ENCODE results near the gene CROCC. TPM values are rescaled to one million over a fixed set of nuclear protein-coding genes. Genes with fewer than 3 reads are reported as not detected.

Gene CROCC
- total RNA-seq, 2 experiments from 2014 or later, result 36.3 to 54.1 TPM

DNA sequence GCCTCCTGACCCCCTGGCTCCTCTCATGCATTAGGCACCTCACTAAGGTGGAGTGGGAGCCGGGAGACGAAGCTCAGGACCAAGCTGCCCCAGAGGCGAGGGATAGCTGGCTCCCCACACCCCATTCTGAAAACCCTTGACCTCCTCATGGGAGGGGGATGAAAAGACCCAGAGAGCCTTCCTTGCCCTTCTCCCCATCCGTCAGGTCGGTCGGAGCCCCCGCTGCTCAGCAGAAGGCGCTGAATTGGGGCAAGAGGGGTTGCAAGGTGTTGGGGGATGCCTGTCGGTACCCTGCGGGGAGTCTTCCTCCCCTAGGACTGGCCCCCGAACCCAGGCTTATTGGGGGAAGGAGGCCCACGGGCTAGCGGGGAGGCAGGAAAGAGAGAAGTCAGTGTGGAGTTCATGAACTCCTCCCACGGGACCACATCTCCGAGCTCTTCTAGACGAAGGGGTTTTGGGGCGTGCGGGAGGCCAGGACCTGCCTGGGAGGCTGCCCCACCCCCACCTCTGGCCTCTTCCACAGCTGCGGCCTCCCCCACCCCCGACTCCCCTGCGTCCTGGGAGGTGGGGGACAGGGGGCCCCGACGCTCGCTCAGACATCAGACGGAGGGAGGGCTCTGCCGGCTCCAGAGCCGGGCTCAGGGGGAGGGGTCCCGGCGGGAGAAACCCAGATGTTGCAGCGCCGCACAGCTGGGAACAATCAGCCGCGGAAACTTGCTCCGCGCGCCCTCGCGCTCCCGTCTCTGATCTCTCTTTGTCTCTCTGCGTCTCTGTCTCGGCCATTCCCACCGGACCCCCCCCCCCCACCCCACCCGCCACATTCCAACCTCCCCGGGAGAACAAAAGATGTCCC lies 58.0 kb downstream of the CROCC start:
- Histone ChIP-seq H3K27ac (ENCODE audit: low read depth, low read length, poor library complexity, severe bottlenecking) (no peak overlapping the region), H4K20me1 (ENCODE audit: insufficient read depth, low read length) (no peaks in the 10 kb centered on the region), H3K4me3 (ENCODE audit: low read depth, low read length, poor library complexity, severe bottlenecking) (no peak overlapping the region), H3K9me3 (ENCODE audit: low read length) (no peaks in the 10 kb centered on the region), H3K9me2 (ENCODE audit: insufficient read depth, low read length) (no peaks in the 10 kb centered on the region), H2AFZ (ENCODE audit: low read length) (no peak overlapping the region), H3K36me3 (ENCODE audit: insufficient read depth, low read length) (no peaks in the 10 kb centered on the region), H3K4me2 (ENCODE audit: low read length) (no peak overlapping the region; the same call in 1 of the 2 replicates), H3K4me1 (ENCODE audit: insufficient read depth, low read length, poor library complexity, severe bottlenecking) (no peaks in the 10 kb centered on the region), H3K79me2 (ENCODE audit: insufficient read depth, low read depth, low read length) (no peaks in the 10 kb centered on the region)
- ChIA-PET CTCF (ENCODE audit: unreplicated experiment) (no interaction called here), POLR2A (interaction anchor here (0.5 kb wide), 1 partner anchor 247 kb away, joined by 5 read pairs; no protein-coding TSS in a partner anchor)
- DNase-seq (ENCODE audit: low spot score), result no peak
- TF ChIP-seq, protein P1, sequence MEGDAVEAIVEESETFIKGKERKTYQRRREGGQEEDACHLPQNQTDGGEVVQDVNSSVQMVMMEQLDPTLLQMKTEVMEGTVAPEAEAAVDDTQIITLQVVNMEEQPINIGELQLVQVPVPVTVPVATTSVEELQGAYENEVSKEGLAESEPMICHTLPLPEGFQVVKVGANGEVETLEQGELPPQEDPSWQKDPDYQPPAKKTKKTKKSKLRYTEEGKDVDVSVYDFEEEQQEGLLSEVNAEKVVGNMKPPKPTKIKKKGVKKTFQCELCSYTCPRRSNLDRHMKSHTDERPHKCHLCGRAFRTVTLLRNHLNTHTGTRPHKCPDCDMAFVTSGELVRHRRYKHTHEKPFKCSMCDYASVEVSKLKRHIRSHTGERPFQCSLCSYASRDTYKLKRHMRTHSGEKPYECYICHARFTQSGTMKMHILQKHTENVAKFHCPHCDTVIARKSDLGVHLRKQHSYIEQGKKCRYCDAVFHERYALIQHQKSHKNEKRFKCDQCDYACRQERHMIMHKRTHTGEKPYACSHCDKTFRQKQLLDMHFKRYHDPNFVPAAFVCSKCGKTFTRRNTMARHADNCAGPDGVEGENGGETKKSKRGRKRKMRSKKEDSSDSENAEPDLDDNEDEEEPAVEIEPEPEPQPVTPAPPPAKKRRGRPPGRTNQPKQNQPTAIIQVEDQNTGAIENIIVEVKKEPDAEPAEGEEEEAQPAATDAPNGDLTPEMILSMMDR (conservative IDR thresholded peaks at IDR 0.05; ENCODE audit: low read length), result no peak
- TF ChIP-seq EZH2phosphoT487 (IDR thresholded peaks at IDR 0.05; ENCODE audit: borderline replicate concordance, low read depth, low read length), result no peak
- intact Hi-C loops (cut with micrococcal nuclease; ENCODE audit: unreplicated experiment), result no loop called here
- no TSS peak for BruUV-seq (replicated peaks)

DNA sequence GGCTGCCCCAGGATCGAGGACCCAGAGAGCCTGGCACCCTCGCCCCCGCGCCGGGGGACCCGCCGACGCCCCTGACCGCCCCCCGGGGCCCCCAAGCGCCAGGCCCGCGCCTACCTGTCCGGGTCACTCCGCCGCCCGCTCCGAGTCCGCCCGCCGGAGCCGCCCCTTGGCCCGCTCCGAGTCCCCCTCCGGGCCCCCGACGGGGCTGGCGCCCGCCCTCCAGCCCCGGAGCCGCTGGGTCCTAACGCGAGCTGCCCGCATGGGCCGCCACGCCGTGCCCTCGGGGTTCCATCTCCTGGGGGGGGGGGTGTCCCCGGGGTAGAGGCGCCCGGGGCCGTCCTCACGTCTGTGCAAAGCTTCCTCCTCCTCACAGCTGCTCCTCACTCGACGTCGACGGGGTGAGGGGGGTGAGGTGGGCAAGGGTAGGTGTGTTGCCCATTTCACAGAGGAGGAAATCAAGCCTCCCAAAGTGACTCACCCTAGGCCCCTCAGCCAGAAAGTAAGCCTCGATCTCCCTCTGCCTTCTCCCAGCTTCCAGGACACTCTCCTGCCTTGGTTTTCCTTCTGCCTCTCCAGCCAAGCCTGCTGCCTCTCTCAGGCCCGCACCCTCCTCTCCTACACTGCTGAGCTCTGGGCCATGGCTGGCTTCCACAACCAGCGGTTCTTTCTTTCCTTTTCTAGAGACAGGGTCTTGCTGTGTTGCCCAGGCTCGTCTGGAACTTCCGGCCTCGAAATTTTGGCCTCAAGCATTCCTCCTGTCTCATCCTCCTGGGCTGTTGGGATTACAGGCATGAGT lies 58.9 kb downstream of the CROCC start, which contains the start of gene MFAP2:
Gene MFAP2 (minus strand): TSS at position 148 of the 796 bp plus-strand sequence. CDS start 2,347 bp downstream, outside the sequence.
- Histone ChIP-seq H3K27ac (ENCODE audit: low read depth, low read length, poor library complexity, severe bottlenecking) (no peak within 1 kb of the TSS), H3K36me3 (ENCODE audit: insufficient read depth, low read length) (no peaks in the 10 kb centered on the region), H3K4me2 (ENCODE audit: low read length) (peak within 1 kb of the TSS; percentile 34; the same call in 1 of the 2 replicates), H3K9me2 (ENCODE audit: insufficient read depth, low read length) (no peaks in the 10 kb centered on the region), H3K79me2 (ENCODE audit: insufficient read depth, low read depth, low read length) (no peaks in the 10 kb centered on the region), H4K20me1 (ENCODE audit: insufficient read depth, low read length) (no peaks in the 10 kb centered on the region), H3K9me3 (ENCODE audit: low read length) (no peaks in the 10 kb centered on the region), H2AFZ (ENCODE audit: low read length) (no peak within 1 kb of the TSS), H3K4me3 (ENCODE audit: low read depth, low read length, poor library complexity, severe bottlenecking) (no peak within 1 kb of the TSS), H3K4me1 (ENCODE audit: insufficient read depth, low read length, poor library complexity, severe bottlenecking) (no peaks in the 10 kb centered on the region)
- BruUV-seq (replicated peaks), result no TSS peak
- POLR2A ChIA-PET, result interaction anchor here (0.6 kb wide), 1 partner anchor 23 kb away, joined by 4 read pairs; no protein-coding TSS in a partner anchor
- intact Hi-C loops (cut with micrococcal nuclease; ENCODE audit: unreplicated experiment), result no loop called here
- TF ChIP-seq, protein P1 (conservative IDR thresholded peaks at IDR 0.05; ENCODE audit: low read length), result no peak
- no peak for TF ChIP-seq EZH2phosphoT487 (IDR thresholded peaks at IDR 0.05; ENCODE audit: borderline replicate concordance, low read depth, low read length)
- CTCF ChIA-PET (ENCODE audit: unreplicated experiment), result no interaction called here
- no peak for DNase-seq (ENCODE audit: low spot score)
